Calu3 (cell line): ENCODE data around the gene SLC5A1. TPM values are rescaled to one million over a fixed set of nuclear protein-coding genes. Genes with fewer than 3 reads are reported as not detected.

ENCODE experiments used
- BruUV-seq: library from RNA; stranded (reverse); fragments of 400-500 nt; replicated peaks from 2 replicates; lab custom pipeline; 2021; lab: Mats Ljungman, UMichigan
- CTCF ChIA-PET: fragments of 300-600 bp; sonication (Branson Sonifier 250); formaldehyde crosslinking; loops from one replicate; lab custom pipeline; 2022; ENCODE audit warnings: antibody characterized with exemption; lab: Charles Lee
- DNase-seq: peaks from one replicate; pipeline ENCODE4 v3.0.0; 2022
- H3K27ac Mint-ChIP-seq: one replicate; pipeline ENCODE4 v1.8.0; 2022; ENCODE audit warnings: mixed read lengths; ENCODE audit not compliant: unreplicated experiment
- H3K27me3 Mint-ChIP-seq: one replicate; pipeline ENCODE4 v1.8.0; 2022; ENCODE audit warnings: mixed read lengths; ENCODE audit not compliant: unreplicated experiment
- H3K36me3 Mint-ChIP-seq: one replicate; pipeline ENCODE4 v1.8.0; 2022; ENCODE audit warnings: mild to moderate bottlenecking, moderate library complexity, mixed read lengths; ENCODE audit not compliant: insufficient read depth, unreplicated experiment
- H3K4me1 Mint-ChIP-seq: one replicate; pipeline ENCODE4 v1.8.0; 2022; ENCODE audit warnings: mild to moderate bottlenecking, low read depth, mixed read lengths; ENCODE audit not compliant: unreplicated experiment
- H3K4me3 Mint-ChIP-seq: one replicate; pipeline ENCODE4 v1.8.0; 2022; ENCODE audit warnings: mild to moderate bottlenecking, low read depth, moderate library complexity, mixed read lengths; ENCODE audit not compliant: unreplicated experiment
- H3K9me3 Mint-ChIP-seq: one replicate; pipeline ENCODE4 v1.8.0; 2022; ENCODE audit warnings: low read depth, mixed read lengths; ENCODE audit not compliant: unreplicated experiment
- intact Hi-C: fragments of 100-400 bp; cut with micrococcal nuclease; formaldehyde crosslinking; loops from one replicate; pipeline ENCODE4 v1.10.0; 2022; ENCODE audit not compliant: unreplicated experiment
- total RNA-seq: library from RNA; stranded (reverse); gene quantifications from 2 replicates; pipeline ENCODE4 v1.2.3, GENCODE V29; 2022
- TF ChIP-seq, protein P1 (sequence below): fragments of 200-600 bp; IDR thresholded peaks from one replicate; pipeline ENCODE4 v1.8.0; 2022; ENCODE audit warnings: antibody characterized with exemption; ENCODE audit not compliant: unreplicated experiment

SLC5A1 gene
- total RNA-seq, 1 experiment from 2014 or later = 8.6 TPM

DNA sequence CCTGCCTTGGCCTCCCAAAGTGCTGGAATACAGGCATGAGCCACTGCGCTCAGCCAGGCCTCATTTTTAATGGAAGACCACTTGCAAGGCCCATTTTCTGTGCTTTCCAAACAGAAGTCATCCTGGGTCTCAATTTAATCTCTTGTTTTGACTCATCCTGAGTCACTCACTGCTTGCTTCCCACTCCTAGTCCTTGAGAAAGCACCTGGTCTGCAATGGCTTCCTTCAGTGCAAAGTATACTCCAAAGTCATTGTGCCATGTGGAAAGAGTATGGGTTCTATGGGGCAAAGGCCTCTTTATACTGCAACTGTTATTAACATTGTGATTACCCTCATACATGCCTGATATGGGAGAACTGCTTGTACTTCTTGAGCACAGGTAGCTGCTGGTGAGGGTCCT lies 18.3 kb upstream of the SLC5A1 start:
- no TSS peak for BruUV-seq
- Mint-ChIP-seq H3K36me3 (no peaks in the 10 kb centered on the region), H3K27me3 (no peaks in the 10 kb centered on the region), H3K27ac (no peak overlapping the region), H3K4me1 (peaks cover 29% of the 10 kb centered on the region), H3K4me3 (no peak overlapping the region), H3K9me3 (no peaks in the 10 kb centered on the region)
- intact Hi-C loops = loop anchor here (5.0 kb wide), 1 partner anchor 53 kb away; no protein-coding TSS in a partner anchor
- no peak for DNase-seq
- CTCF ChIA-PET = no interaction called here
- TF ChIP-seq, protein P1, sequence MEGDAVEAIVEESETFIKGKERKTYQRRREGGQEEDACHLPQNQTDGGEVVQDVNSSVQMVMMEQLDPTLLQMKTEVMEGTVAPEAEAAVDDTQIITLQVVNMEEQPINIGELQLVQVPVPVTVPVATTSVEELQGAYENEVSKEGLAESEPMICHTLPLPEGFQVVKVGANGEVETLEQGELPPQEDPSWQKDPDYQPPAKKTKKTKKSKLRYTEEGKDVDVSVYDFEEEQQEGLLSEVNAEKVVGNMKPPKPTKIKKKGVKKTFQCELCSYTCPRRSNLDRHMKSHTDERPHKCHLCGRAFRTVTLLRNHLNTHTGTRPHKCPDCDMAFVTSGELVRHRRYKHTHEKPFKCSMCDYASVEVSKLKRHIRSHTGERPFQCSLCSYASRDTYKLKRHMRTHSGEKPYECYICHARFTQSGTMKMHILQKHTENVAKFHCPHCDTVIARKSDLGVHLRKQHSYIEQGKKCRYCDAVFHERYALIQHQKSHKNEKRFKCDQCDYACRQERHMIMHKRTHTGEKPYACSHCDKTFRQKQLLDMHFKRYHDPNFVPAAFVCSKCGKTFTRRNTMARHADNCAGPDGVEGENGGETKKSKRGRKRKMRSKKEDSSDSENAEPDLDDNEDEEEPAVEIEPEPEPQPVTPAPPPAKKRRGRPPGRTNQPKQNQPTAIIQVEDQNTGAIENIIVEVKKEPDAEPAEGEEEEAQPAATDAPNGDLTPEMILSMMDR = no peak

DNA sequence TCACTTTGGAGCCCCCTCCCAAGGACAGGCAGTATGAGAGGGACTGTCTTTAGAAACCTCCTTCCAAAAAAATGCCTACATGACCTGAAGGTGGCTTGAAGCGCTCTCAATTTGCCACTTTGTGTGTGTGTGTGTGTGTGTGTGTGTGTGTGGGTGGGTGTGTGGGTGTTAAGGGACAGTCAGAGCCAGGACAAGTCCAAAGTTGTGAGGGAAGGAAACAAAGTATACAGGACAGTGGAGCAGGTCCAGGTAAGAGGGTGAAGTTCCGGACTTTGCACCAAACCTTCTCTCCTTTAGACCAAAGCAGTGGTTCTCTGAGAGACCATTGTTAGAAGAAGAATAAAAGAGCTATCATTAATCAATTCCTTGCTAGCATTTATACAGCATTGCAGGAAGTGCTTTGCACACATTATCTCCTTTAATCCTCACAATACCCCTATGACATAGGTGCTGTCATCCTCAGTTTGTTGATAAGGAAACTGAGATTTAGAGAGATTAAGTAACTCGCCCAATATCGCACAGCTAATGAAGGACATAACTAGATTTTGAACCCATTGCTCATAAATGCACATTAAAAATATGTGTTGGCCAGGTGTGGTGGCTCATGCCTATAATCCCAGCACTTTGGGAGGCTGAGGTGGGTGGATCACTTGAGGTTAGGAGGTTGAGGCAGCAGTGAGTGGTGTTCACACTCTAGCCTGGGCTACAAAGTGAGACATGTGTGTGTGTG lies 12.4 kb upstream of the SLC5A1 start:
- CTCF ChIA-PET = no interaction called here
- Mint-ChIP-seq H3K36me3 (no peaks in the 10 kb centered on the region), H3K4me3 (no peak overlapping the region), H3K4me1 (no peaks in the 10 kb centered on the region), H3K9me3 (no peaks in the 10 kb centered on the region), H3K27me3 (no peaks in the 10 kb centered on the region), H3K27ac (no peak overlapping the region)
- TF ChIP-seq, protein P1 = no peak
- intact Hi-C loops = no loop called here
- DNase-seq = no peak
- no TSS peak for BruUV-seq

DNA sequence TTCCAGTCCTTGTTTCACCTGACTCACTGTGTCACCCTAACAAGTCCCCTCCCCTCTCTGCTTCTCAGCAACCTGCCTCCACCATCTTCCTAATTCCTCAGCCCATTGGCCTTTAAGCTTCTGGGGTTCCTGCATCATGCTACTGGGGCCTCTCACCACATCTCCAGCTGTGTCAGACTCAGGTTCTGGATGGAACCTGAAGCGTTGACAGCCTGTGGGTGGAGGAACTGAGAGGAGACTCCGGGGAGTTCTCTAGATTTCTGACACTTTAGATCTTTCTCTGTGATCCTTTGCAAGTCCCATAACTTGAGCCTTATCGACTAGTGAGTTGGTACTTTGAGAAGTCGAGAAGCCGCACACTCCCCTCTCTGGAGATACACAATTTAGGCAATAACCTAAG lies 11.6 kb upstream of the SLC5A1 start:
- no peak for DNase-seq
- H3K27ac Mint-ChIP-seq = no peak overlapping the region
- H3K36me3 Mint-ChIP-seq = no peaks in the 10 kb centered on the region
- H3K4me3 Mint-ChIP-seq = no peak overlapping the region
- intact Hi-C loops = no loop called here
- BruUV-seq = no TSS peak
- no peaks in the 10 kb centered on the region for H3K27me3 Mint-ChIP-seq
- H3K9me3 Mint-ChIP-seq = no peaks in the 10 kb centered on the region
- TF ChIP-seq, protein P1 = no peak
- H3K4me1 Mint-ChIP-seq = no peaks in the 10 kb centered on the region
- CTCF ChIA-PET = interaction anchor here (0.6 kb wide), 1 partner anchor 129 kb away, joined by 4 read pairs; no protein-coding TSS in a partner anchor

DNA sequence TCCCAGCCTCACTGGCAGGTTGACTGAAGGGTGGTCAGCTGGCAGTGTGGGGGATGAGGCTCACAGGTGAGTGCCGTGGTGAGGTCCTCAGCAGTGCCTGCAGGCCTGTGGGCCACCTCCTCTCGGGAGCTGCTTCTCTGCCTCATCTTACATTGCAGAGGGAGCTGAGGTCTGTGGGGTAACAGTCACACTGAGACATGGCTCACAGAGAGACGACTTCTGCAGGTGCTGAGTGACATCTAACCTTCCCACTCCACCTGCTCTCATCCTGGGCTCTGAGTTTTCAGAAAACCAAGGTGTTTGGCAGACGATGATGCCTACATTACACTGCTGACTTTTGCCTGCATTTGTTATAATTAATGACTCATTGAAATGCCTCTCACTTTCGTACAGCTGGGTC lies 8.8 kb upstream of the SLC5A1 start:
- intact Hi-C loops = no loop called here
- TF ChIP-seq, protein P1 = no peak
- Mint-ChIP-seq H3K9me3 (no peaks in the 10 kb centered on the region), H3K4me3 (no peak overlapping the region), H3K4me1 (no peaks in the 10 kb centered on the region), H3K36me3 (no peaks in the 10 kb centered on the region), H3K27ac (no peak overlapping the region), H3K27me3 (peaks cover 1% of the 10 kb centered on the region)
- CTCF ChIA-PET = interaction anchor here (0.6 kb wide), 1 partner anchor 10 kb away, joined by 3 read pairs; no protein-coding TSS in a partner anchor
- no peak for DNase-seq
- BruUV-seq = no TSS peak
